ENCODE data around the gene KCNMA1. TPM values are rescaled to one million over a fixed set of nuclear protein-coding genes. Genes with fewer than 3 reads are reported as not detected.

Gene KCNMA1
- total RNA-seq, 3 donors from 2014 or later, result 45.4 to 312 (median 62.4) TPM

GRCh38 chr10:77212632-77213031 lies 425.0 kb downstream of the KCNMA1 start:
- no peaks in the 10 kb centered on the region for H3K36me3 ChIP-seq (ENCODE audit: low read depth)
- H3K4me3 ChIP-seq, result no peak overlapping the region
- no peak for DNase-seq
- TF ChIP-seq CTCF (IDR thresholded peaks at IDR 0.05), result no peak
- no peaks in the 10 kb centered on the region for H3K4me1 ChIP-seq (ENCODE audit: low read depth)
- intact Hi-C loops (cut with DNase I, micrococcal nuclease), result no loop called here
- H3K9me3 ChIP-seq, result no peaks in the 10 kb centered on the region
- ATAC-seq, result no peak

- DNase-seq, result no peak
- intact Hi-C loops (cut with DNase I, micrococcal nuclease), result no loop called here
- H3K4me3 ChIP-seq, result no peak overlapping the region
- no peak for TF ChIP-seq CTCF (IDR thresholded peaks at IDR 0.05)
- ATAC-seq, result no peak
- H3K9me3 ChIP-seq, result no peaks in the 10 kb centered on the region
- H3K36me3 ChIP-seq (ENCODE audit: low read depth), result no peaks in the 10 kb centered on the region
- H3K4me1 ChIP-seq (ENCODE audit: low read depth), result no peaks in the 10 kb centered on the region
These were observed 427.0 kb downstream of the KCNMA1 start for GRCh38 chr10:77210645-77211044.

- H3K4me1 ChIP-seq (ENCODE audit: low read depth), result no peaks in the 10 kb centered on the region
- no peak overlapping the region for H3K4me3 ChIP-seq
- intact Hi-C loops (cut with DNase I, micrococcal nuclease), result no loop called here
- DNase-seq, result no peak
- no peaks in the 10 kb centered on the region for H3K36me3 ChIP-seq (ENCODE audit: low read depth)
- TF ChIP-seq CTCF (IDR thresholded peaks at IDR 0.05), result no peak
- no peaks in the 10 kb centered on the region for H3K9me3 ChIP-seq
- ATAC-seq, result no peak
These were observed 428.8 kb downstream of the KCNMA1 start for GRCh38 chr10:77208684-77209256.

GRCh38 chr10:77207828-77208185 lies 429.8 kb downstream of the KCNMA1 start:
- DNase-seq (no peak), ATAC-seq (no peak)
- intact Hi-C loops (cut with DNase I, micrococcal nuclease), result no loop called here
- no peak for TF ChIP-seq CTCF (IDR thresholded peaks at IDR 0.05)
- Histone ChIP-seq H3K4me1 (ENCODE audit: low read depth) (no peaks in the 10 kb centered on the region), H3K4me3 (no peak overlapping the region), H3K36me3 (ENCODE audit: low read depth) (no peaks in the 10 kb centered on the region), H3K9me3 (no peaks in the 10 kb centered on the region)

GRCh38 chr10:77207182-77207827 lies 430.3 kb downstream of the KCNMA1 start:
- intact Hi-C loops (cut with DNase I, micrococcal nuclease), result no loop called here
- H3K4me3 ChIP-seq, result no peak overlapping the region
- no peaks in the 10 kb centered on the region for H3K9me3 ChIP-seq
- no peaks in the 10 kb centered on the region for H3K36me3 ChIP-seq (ENCODE audit: low read depth)
- H3K4me1 ChIP-seq (ENCODE audit: low read depth), result no peaks in the 10 kb centered on the region
- DNase-seq, result no peak
- ATAC-seq, result no peak
- no peak for TF ChIP-seq CTCF (IDR thresholded peaks at IDR 0.05)
